ENCODE data around the gene NLRP3.

- TF ChIP-seq, protein P1, sequence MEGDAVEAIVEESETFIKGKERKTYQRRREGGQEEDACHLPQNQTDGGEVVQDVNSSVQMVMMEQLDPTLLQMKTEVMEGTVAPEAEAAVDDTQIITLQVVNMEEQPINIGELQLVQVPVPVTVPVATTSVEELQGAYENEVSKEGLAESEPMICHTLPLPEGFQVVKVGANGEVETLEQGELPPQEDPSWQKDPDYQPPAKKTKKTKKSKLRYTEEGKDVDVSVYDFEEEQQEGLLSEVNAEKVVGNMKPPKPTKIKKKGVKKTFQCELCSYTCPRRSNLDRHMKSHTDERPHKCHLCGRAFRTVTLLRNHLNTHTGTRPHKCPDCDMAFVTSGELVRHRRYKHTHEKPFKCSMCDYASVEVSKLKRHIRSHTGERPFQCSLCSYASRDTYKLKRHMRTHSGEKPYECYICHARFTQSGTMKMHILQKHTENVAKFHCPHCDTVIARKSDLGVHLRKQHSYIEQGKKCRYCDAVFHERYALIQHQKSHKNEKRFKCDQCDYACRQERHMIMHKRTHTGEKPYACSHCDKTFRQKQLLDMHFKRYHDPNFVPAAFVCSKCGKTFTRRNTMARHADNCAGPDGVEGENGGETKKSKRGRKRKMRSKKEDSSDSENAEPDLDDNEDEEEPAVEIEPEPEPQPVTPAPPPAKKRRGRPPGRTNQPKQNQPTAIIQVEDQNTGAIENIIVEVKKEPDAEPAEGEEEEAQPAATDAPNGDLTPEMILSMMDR (IDR thresholded peaks at IDR 0.05; ENCODE audit: low read depth, low read length, missing input control), result no peak
- TF ChIP-seq SP1 (IDR thresholded peaks at IDR 0.05), result no peak
- no peak for TF ChIP-seq ATF3 (IDR thresholded peaks at IDR 0.05)
Observed at GRCh38 chr1:247368490-247369145, 47.4 kb upstream of the NLRP3 start.
